Thyroid gland (tissue), 4 donors: Measurements from ENCODE around the gene ANXA7.

Experiments
- POLR2A ChIP-seq, 2 donors: fragments of 450-650 bp; IDR thresholded peaks; one replicate each; pipeline ENCODE4 v1.6.1; 2017; ENCODE audit warnings: antibody characterized with exemption in 2 of 2, mild to moderate bottlenecking in 2 of 2, moderate library complexity in 1 of 2
- TF ChIP-seq, protein P1 (sequence below), 6 experiments: fragments of 200-600 bp in 3 of 6; fragments of 450-650 bp in 3 of 6; sonication (generic) in 3 of 6; IDR thresholded peaks; one replicate each; pipeline ENCODE4 v1.5.1; 2016 to 2019; ENCODE audit warnings: antibody characterized with exemption in 6 of 6, mild to moderate bottlenecking in 2 of 6, inconsistent platforms in 1 of 6, moderate library complexity in 1 of 6

GRCh38 chr10:73423309-73423708 is 9.5 kb upstream of the ANXA7 start:
- TF ChIP-seq, protein P1, sequence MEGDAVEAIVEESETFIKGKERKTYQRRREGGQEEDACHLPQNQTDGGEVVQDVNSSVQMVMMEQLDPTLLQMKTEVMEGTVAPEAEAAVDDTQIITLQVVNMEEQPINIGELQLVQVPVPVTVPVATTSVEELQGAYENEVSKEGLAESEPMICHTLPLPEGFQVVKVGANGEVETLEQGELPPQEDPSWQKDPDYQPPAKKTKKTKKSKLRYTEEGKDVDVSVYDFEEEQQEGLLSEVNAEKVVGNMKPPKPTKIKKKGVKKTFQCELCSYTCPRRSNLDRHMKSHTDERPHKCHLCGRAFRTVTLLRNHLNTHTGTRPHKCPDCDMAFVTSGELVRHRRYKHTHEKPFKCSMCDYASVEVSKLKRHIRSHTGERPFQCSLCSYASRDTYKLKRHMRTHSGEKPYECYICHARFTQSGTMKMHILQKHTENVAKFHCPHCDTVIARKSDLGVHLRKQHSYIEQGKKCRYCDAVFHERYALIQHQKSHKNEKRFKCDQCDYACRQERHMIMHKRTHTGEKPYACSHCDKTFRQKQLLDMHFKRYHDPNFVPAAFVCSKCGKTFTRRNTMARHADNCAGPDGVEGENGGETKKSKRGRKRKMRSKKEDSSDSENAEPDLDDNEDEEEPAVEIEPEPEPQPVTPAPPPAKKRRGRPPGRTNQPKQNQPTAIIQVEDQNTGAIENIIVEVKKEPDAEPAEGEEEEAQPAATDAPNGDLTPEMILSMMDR (IDR thresholded peaks at IDR 0.05): no peak
- no peak for TF ChIP-seq POLR2A (IDR thresholded peaks at IDR 0.05)
